Epithelial cell of proximal tubule (primary cell): ENCODE results near the gene IL17RD. TPM values are rescaled to one million over a fixed set of nuclear protein-coding genes. Genes with fewer than 3 reads are reported as not detected.

Experiments
- DNase-seq: peaks from one replicate; pipeline ENCODE4 v3.0.0-alpha.2; 2011; ENCODE audit warnings: low read depth
- H3K4me3 ChIP-seq: 2 replicates; pipeline ENCODE4 v1.5.1; 2011; ENCODE audit warnings: low read depth, mild to moderate bottlenecking, low read length
- total RNA-seq: library from RNA; depleted of rRNA; stranded (reverse); fragments of >200 nt; gene quantifications from 2 replicates; pipeline ENCODE4 v1.2.3, GENCODE V29; 2015
- TF ChIP-seq, protein P1 (sequence below): conservative IDR thresholded peaks from 2 replicates; pipeline ENCODE4 v1.5.1; 2012; ENCODE audit warnings: low read depth, mild to moderate bottlenecking, low read length

The IL17RD gene
- total RNA-seq, 1 donor from 2014 or later: 28.2 TPM

DNA sequence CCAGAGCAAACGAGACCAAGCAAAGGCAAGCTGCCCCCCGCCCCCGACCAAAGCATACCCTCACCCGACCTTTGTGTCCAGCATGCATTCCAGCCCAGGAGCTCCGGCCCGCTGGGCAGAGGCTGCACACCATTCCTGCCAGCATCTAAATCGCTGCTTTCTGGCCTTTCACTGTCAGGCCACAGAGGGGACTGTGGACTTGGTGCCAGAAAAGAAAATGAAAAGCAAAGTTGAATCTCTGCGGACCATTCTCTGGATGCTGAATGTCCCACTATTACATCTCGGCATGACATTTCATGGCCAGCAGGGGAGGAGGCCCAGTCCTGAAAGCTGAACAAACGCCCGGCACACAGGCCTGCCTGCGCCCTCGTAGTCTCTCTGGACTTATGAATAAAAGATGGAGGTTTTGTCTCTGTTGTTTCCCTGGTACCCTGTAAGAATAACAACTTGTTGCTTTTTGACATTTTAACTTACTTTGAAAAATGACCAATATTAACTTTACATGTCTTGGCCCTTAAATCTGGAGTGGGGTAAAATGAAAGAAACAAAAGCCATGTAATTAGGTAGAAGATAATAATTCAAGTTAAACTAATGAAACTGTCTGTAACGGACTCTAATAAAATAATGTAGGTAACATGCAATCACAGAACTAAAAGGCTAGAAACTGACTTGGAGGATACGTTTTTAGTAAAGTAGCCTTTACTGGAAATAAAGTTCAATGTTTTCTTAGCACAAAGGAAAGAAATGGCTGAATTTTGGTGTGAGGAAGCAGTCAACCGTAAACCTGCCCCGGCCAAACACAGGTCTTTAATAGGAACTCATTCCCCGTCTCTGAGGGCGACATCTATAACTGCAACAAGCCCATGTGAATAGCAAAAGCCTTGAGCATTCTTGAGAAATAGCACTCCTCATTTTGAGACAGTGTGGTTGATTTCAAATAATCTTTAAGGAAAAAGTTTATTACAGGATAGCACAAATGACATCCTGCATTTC, 12.7 kb downstream of the IL17RD start:
- TF ChIP-seq, protein P1, sequence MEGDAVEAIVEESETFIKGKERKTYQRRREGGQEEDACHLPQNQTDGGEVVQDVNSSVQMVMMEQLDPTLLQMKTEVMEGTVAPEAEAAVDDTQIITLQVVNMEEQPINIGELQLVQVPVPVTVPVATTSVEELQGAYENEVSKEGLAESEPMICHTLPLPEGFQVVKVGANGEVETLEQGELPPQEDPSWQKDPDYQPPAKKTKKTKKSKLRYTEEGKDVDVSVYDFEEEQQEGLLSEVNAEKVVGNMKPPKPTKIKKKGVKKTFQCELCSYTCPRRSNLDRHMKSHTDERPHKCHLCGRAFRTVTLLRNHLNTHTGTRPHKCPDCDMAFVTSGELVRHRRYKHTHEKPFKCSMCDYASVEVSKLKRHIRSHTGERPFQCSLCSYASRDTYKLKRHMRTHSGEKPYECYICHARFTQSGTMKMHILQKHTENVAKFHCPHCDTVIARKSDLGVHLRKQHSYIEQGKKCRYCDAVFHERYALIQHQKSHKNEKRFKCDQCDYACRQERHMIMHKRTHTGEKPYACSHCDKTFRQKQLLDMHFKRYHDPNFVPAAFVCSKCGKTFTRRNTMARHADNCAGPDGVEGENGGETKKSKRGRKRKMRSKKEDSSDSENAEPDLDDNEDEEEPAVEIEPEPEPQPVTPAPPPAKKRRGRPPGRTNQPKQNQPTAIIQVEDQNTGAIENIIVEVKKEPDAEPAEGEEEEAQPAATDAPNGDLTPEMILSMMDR: peak; percentile 42
- H3K4me3 ChIP-seq: peak overlapping the region; percentile 38
- no peak for DNase-seq

DNA sequence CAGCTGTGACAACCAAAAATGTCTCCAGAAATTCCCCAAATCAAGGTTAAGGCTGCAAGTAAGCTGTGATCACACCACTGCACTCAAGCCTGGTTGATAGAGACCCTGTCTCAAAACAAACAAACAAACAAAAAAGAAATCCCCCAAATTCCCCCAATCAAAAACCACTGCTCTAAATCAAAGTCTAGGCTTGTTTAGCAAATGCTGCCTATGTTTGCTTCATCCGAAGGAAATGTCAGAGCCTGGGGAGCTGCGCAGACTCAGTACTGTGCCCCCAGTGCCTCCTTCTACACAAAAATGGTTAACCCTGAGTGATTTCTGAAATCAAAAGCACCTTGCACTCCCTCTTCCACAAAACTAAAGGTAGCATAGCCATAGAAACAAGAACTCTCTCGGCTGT, 13.4 kb downstream of the IL17RD start:
- DNase-seq: no peak
- peak overlapping the region; percentile 38 for H3K4me3 ChIP-seq
- TF ChIP-seq, protein P1: no peak

DNA sequence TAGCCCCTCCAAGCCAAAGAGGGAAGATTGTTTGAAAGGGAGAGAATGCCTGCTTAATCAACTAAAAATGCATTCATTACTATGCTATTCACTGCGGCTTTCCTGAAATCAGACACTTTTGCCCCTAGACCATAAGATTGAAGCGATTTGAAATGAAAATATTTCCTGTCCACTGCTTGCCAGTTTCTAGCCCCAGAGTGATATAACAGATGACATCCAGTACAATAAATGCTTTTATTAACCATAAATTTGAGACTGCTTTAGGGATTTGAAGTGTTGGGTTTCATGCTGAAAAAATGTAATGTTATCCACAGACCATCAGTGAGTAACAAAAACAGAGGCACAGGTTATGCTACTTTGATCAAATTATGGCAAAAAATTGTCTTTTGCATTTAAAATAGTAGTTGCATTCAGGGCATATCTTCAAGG, 14.1 kb downstream of the IL17RD start:
- no peak overlapping the region for H3K4me3 ChIP-seq
- TF ChIP-seq, protein P1: no peak
- no peak for DNase-seq

DNA sequence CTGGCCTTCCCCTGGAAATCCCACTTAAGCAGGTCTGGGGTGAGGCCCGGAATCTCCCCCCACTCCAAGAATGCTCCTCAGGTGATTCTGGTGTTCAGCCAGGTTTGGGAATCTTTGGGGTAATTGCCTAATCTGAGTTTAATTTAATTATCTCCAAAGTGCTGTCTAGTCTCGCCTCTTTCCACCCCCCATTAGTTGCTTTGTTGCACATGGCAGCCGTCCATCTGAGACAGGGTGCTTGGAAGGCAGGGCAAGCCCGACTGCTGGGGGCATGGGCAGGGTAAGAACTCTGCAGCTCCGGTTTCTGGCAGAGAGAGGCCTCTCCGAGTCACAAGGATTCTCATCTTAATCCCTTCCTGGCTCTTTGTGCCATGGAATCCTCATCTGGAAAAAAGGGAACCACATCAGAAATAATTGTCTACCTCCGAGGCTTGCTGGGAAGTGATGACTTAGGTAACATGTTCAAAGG, 15.0 kb downstream of the IL17RD start:
- TF ChIP-seq, protein P1: no peak
- DNase-seq: no peak
- no peak overlapping the region for H3K4me3 ChIP-seq

DNA sequence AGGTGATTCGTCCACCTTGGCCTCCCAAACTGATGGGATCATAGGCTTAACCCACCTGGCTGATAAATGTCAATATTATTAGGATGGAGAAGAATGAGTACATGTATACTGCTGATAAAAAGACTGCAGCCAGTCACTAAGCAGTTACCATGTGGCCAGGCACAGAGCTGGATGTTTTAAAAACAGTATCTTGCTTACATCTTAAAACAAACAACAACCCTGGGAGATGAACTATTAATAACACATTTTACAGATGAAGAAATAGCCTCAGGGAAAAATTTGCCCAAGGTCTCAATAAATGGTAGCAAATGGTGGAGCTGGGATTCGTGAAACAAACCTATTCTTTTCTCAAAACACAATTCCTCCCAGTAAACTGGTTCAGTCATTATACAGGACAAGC, 18.1 kb downstream of the IL17RD start:
- H3K4me3 ChIP-seq: no peak overlapping the region
- TF ChIP-seq, protein P1: no peak
- DNase-seq: no peak

DNA sequence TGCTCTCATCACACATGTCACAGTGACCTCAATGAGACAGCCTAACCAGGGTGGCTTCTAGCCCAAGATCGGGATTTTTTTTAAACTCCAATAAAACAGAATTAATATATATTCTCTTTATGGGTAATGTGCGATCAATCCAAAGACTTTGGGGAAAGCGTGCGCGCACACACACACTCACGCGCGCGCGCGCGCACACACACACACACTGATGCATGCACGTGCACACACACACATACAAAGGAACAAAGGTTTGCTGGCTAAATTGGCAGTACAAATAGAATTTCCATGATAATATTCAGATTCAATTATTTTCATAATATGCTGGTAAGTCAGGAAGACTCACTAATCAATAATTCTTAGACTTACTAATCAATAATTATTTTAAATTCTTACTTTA, 19.3 kb downstream of the IL17RD start:
- no peak for DNase-seq
- H3K4me3 ChIP-seq: no peak overlapping the region
- TF ChIP-seq, protein P1: no peak

DNA sequence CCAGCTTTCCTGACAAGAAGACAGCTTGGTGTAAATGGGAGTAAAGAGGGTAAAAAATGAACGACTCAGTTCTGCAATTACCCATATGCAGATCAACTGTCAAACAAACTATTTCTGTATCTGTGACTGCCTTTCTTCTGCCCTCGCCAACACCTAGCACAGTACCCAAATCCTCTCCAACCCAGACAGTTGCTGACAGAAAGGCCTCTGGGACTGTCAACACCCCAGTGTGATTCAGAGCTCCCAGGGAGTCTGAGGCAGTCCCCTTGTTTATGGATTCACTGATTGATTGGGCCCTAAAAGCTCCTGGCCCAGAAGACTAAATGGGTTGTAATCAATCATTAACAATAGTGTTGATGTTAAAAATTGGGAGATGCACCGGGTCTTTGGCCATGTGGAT, 20.2 kb downstream of the IL17RD start:
- DNase-seq: no peak
- H3K4me3 ChIP-seq: no peak overlapping the region
- TF ChIP-seq, protein P1: no peak
